ENCODE results near the gene TFF3.

Gene TFF3

GRCh38 chr21:42285569-42286245 is 29.5 kb downstream of the TFF3 start:
- H3K36me3 Mint-ChIP-seq (ENCODE audit: low read depth): peaks cover 10% of the 10 kb centered on the region
- H3K4me1 Mint-ChIP-seq: peaks cover 11% of the 10 kb centered on the region
- H3K4me3 Mint-ChIP-seq: no peak overlapping the region
- no peak overlapping the region for H3K27ac Mint-ChIP-seq
- ATAC-seq (no peak), DNase-seq (no peak)
- no peaks in the 10 kb centered on the region for H3K27me3 Mint-ChIP-seq
- H3K9me3 Mint-ChIP-seq: no peaks in the 10 kb centered on the region

DNA sequence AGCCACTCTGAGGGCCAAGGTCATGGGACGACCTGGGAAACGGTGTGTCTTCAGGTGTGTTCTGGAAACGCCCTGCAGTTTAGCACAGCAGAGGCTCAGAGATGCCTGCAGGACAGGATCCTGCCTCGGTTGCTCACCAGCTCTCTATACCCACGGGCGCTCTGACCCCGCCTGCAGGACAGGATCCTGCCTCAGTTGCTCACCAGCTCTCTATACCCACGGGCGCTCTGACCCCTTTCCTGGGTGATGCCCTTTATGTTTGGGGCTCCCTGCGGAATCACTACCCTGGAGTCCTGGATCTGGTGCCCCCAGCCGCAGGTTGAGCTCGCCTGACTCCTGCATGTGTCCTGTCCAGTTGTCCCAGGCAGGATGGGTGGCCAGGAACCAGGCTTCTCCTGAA is 32.5 kb downstream of the TFF3 start:
- no peaks in the 10 kb centered on the region for H3K9me3 Mint-ChIP-seq
- no peak for ATAC-seq
- H3K4me1 Mint-ChIP-seq: peaks cover 11% of the 10 kb centered on the region
- H3K27me3 Mint-ChIP-seq: no peaks in the 10 kb centered on the region
- H3K4me3 Mint-ChIP-seq: no peak overlapping the region
- DNase-seq: no peak
- peaks cover 3% of the 10 kb centered on the region for H3K36me3 Mint-ChIP-seq (ENCODE audit: low read depth)
- H3K27ac Mint-ChIP-seq: no peak overlapping the region

DNA sequence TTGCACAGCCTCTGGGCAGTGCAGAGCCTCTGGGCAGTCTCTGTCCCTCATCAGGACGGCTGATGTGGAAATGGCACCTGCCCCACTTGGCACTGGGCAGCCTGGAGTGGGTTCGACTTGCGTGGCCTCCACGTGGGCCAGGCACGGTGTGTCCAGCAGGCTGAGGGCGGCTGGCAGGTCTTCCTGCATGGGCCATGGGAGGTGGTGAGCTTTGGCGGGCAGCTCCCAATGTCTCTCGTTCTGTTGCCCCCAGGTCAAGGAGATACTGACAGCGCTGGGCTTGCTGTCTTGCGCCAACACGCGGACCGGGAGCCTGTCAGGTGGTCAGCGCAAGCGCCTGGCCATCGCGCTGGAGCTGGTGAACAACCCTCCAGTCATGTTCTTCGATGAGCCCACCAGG is 33.2 kb downstream of the TFF3 start:
- H3K4me1 Mint-ChIP-seq: peaks cover 11% of the 10 kb centered on the region
- no peaks in the 10 kb centered on the region for H3K9me3 Mint-ChIP-seq
- no peak overlapping the region for H3K27ac Mint-ChIP-seq
- no peak for DNase-seq
- no peaks in the 10 kb centered on the region for H3K27me3 Mint-ChIP-seq
- H3K36me3 Mint-ChIP-seq (ENCODE audit: low read depth): peaks cover 3% of the 10 kb centered on the region
- H3K4me3 Mint-ChIP-seq: no peak overlapping the region
- ATAC-seq: no peak

GRCh38 chr21:42281181-42281680 is 34.0 kb downstream of the TFF3 start:
- Mint-ChIP-seq H3K9me3 (no peaks in the 10 kb centered on the region), H3K4me1 (peaks cover 7% of the 10 kb centered on the region), H3K27ac (no peak overlapping the region), H3K36me3 (ENCODE audit: low read depth) (no peaks in the 10 kb centered on the region), H3K27me3 (no peaks in the 10 kb centered on the region), H3K4me3 (no peak overlapping the region)
- DNase-seq (no peak), ATAC-seq (no peak)

- no peak for ATAC-seq
- H3K27me3 Mint-ChIP-seq: no peaks in the 10 kb centered on the region
- H3K27ac Mint-ChIP-seq: no peak overlapping the region
- H3K36me3 Mint-ChIP-seq (ENCODE audit: low read depth): no peaks in the 10 kb centered on the region
- DNase-seq: no peak
- H3K4me3 Mint-ChIP-seq: no peak overlapping the region
- no peaks in the 10 kb centered on the region for H3K9me3 Mint-ChIP-seq
- no peaks in the 10 kb centered on the region for H3K4me1 Mint-ChIP-seq
Measured at GRCh38 chr21:42280356-42281180, 34.6 kb downstream of the TFF3 start.

DNA sequence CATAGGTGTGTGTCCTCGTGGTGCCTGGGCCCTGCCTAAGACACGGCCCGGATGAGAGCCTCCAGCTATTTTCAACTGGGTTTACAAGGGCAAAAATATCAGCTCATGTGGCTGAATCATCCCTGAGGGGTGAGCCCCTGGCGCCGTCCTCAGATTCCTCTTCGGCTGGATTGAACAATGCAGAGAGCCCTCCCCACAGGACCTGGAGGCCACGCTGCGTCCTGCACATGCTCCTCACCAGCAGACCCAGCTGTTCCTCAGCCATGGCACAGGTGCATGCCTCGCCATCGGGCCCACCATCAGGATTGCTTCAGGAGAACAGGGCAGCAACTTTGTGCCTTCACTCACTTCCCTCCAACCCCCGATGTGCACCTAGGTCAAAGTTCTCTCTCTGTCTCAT is 35.3 kb downstream of the TFF3 start:
- no peaks in the 10 kb centered on the region for H3K4me1 Mint-ChIP-seq
- no peaks in the 10 kb centered on the region for H3K36me3 Mint-ChIP-seq (ENCODE audit: low read depth)
- ATAC-seq: no peak
- H3K27ac Mint-ChIP-seq: no peak overlapping the region
- H3K4me3 Mint-ChIP-seq: no peak overlapping the region
- no peaks in the 10 kb centered on the region for H3K27me3 Mint-ChIP-seq
- no peak for DNase-seq
- no peaks in the 10 kb centered on the region for H3K9me3 Mint-ChIP-seq

DNA sequence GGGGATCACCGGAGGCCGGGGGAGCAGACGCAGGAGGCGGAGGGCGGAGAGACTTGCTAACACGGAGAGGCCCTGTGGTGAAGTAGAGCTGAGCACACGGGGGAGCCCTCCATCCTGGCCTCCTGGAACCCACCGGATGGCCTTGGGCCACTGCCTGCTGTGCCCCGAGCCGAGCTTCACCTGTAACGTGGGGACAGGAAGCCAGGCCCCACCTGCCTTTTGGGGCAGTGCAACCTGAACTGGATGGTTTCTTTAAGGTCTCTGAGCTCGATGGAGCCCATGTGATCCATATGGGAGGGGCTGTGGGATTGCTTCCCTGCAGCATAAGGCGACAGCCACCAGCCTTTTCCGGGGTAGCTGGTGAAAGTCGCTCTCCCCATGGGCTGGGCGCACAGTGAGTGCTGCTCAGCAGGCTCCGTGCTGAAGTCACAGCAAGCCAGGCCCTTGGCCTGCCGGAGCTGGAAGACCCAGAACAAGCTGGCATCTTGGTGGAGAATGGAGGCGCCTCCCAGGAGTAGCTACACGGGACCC is 35.8 kb downstream of the TFF3 start:
- no peaks in the 10 kb centered on the region for H3K27me3 Mint-ChIP-seq
- H3K27ac Mint-ChIP-seq: no peak overlapping the region
- H3K4me3 Mint-ChIP-seq: no peak overlapping the region
- H3K9me3 Mint-ChIP-seq: no peaks in the 10 kb centered on the region
- no peaks in the 10 kb centered on the region for H3K36me3 Mint-ChIP-seq (ENCODE audit: low read depth)
- ATAC-seq (no peak), DNase-seq (no peak)
- H3K4me1 Mint-ChIP-seq: no peaks in the 10 kb centered on the region

DNA sequence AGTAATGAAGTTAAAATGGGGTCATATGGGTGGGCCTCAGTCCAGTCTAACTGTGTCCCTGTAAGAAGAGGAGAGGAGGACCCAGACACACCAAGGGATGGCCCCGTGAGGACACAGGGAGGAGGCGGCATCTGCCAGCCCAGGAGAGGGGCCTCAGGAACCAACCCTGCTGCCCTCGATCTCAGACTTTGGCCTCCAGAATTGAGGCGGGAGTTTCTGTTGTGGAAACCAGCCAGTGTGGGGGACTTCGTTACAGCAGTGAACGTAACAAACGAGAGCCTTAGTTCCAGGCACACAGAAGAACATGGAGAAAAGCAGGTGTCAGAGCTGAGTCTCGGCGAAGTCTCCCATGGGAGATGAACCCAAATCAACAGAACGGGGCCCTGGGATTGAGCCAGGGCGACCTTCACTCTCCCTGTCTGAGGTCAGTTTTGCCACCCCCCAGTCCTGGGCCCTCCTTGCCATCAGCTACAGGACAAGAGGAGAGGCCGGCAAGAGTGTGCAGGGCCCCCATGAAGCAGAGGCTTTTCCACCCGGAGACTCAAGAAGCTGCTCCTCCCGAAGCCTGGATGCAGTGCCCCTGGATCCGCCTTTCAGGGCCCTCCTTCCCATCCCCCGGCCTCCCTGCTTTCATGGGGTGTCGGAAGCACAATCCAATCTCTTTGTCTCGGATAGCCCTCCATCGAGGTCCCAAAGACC is 36.6 kb downstream of the TFF3 start:
- Mint-ChIP-seq H3K27ac (no peak overlapping the region), H3K4me1 (no peaks in the 10 kb centered on the region), H3K9me3 (no peaks in the 10 kb centered on the region), H3K27me3 (no peaks in the 10 kb centered on the region), H3K36me3 (ENCODE audit: low read depth) (no peaks in the 10 kb centered on the region), H3K4me3 (no peak overlapping the region)
- ATAC-seq (no peak), DNase-seq (no peak)

- H3K9me3 Mint-ChIP-seq: no peaks in the 10 kb centered on the region
- DNase-seq (no peak), ATAC-seq (no peak)
- H3K4me1 Mint-ChIP-seq: no peaks in the 10 kb centered on the region
- no peak overlapping the region for H3K27ac Mint-ChIP-seq
- H3K27me3 Mint-ChIP-seq: no peaks in the 10 kb centered on the region
- H3K4me3 Mint-ChIP-seq: no peak overlapping the region
- H3K36me3 Mint-ChIP-seq (ENCODE audit: low read depth): no peaks in the 10 kb centered on the region
Measured at GRCh38 chr21:42277593-42277992, 37.6 kb downstream of the TFF3 start.

DNA sequence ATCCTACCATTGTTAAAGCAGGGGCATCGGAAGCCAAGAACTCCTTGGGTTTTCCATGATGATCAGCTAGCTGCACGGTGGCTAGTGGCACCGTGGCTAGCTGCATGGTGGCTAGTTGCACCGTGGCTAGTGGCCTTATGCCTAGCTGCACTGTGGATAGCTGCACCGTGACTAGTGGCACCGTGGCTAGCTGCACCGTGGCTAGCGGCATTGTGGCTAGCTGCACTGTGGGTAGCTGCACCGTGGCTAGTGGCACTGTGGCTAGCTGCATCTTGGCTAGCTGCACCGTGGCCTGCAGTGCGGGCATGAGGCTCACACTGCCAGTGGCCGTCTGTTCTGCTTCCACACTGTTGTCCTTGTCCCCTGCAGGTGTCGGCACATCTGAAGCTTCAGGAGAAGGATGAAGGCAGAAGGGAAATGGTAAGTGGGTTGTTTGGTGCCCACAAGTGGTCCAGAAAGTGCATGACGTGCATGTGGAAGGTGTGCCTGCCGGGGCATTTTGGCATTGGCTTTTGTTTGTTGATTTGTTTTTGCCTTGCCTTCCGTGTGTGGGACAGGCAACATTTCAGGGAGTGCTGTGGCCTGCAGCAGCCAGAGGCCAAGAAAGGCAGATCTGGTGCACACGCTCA is 38.6 kb downstream of the TFF3 start:
- no peaks in the 10 kb centered on the region for H3K27me3 Mint-ChIP-seq
- ATAC-seq: no peak
- no peaks in the 10 kb centered on the region for H3K9me3 Mint-ChIP-seq
- DNase-seq: no peak
- H3K36me3 Mint-ChIP-seq (ENCODE audit: low read depth): no peaks in the 10 kb centered on the region
- no peaks in the 10 kb centered on the region for H3K4me1 Mint-ChIP-seq
- H3K4me3 Mint-ChIP-seq: no peak overlapping the region
- H3K27ac Mint-ChIP-seq: no peak overlapping the region

DNA sequence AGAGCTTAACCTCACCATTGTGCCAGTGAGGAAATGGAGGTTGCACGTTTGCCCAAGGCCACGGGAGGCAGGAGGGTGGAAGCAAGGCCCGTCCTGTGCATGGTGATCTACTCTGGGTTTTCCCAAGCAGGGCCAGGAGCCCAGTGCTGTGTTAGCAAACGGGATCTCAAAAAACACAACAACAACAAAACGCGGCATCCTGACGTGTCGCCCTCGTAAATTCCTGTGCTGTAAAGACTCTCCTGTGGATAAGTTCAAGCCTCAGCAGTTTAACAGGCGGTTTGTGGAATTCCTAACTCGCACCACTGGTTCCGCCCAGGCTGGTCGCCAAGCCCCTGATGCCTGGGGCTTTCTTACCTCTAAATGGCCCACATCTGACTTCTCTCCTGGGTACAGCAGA is 39.1 kb downstream of the TFF3 start:
- Mint-ChIP-seq H3K27me3 (no peaks in the 10 kb centered on the region), H3K4me3 (no peak overlapping the region), H3K36me3 (ENCODE audit: low read depth) (peaks cover 2% of the 10 kb centered on the region), H3K9me3 (no peaks in the 10 kb centered on the region), H3K4me1 (no peaks in the 10 kb centered on the region), H3K27ac (no peak overlapping the region)
- ATAC-seq (no peak), DNase-seq (no peak)

DNA sequence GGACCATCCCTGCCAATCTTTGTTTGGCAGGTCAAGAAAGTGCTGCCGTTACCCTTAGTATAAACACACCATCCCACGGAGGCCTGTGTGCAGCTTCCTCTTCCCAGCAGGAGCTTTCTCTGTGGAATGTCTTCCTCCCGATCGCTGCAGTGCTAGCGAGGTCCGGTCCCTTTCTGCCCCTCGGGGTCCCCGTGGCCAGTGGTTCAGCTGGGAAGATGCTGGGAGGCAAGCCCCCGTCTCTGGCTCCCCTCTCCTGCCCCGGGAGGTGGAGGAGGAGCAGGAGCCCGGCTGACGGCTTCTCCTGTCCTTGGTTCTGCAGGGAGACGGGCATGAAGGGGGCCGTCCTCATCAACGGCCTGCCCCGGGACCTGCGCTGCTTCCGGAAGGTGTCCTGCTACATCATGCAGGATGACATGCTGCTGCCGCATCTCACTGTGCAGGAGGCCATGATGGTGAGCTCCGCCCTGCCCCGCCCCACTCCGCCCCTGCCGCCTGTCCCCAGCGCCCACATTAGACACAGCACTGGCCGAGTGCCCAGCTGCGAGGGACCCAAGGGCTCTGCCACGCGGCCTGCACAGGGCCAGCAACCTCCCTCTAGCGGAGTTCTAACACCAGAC is 42.1 kb downstream of the TFF3 start:
- Mint-ChIP-seq H3K9me3 (no peaks in the 10 kb centered on the region), H3K27me3 (no peaks in the 10 kb centered on the region), H3K4me3 (no peak overlapping the region), H3K4me1 (peaks cover 15% of the 10 kb centered on the region), H3K36me3 (ENCODE audit: low read depth) (peaks cover 2% of the 10 kb centered on the region), H3K27ac (no peak overlapping the region)
- DNase-seq: no peak
- ATAC-seq: no peak

DNA sequence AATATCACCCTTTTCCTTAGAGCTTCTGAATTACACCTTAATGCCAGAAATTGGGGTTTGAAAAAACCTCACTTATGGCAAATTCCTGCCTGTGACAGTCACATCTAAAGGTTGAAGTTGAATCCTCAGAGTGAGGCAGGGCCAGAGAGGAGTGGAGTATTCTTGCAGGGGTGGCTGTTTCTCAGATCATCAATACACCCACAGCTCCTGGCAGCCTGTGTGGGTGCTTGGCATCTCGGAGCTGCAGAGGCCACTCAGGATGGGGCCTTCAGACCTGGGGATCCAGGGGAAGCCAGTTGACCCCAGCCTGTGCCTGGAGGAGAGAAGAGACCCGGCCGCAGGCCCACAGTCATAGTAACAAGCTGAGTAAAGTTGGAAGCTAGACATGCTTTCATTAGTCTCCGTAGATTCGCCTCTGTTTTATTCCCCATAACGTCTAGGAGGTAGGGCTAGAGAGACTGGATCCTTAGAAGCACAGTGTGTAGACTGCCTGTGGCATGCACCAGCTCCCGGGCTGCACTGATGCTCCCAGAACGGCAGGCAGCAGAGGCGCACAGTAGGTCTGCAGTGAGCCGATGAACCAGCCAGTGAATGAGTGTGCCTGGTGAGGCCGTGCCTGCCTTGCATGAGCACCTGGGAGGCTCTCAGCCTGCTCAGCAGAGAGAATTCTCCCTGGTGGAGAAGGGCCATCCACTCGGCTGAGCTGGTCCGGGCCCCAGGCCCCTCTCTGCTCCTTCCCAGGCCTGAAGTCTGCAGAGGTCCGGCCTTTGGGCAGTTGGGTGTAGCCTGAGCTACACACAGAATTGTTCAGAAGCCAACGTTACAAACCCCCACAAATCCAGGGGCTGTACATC is 42.9 kb downstream of the TFF3 start:
- Mint-ChIP-seq H3K27ac (no peak overlapping the region), H3K4me1 (peaks cover 20% of the 10 kb centered on the region), H3K27me3 (no peaks in the 10 kb centered on the region), H3K4me3 (no peak overlapping the region), H3K9me3 (no peaks in the 10 kb centered on the region), H3K36me3 (ENCODE audit: low read depth) (peaks cover 2% of the 10 kb centered on the region)
- no peak for DNase-seq
- no peak for ATAC-seq
